NCI-H1436 (cell line): ENCODE measurements around the gene EMSY.
"Not testable (repeated sequence)": the region's sequence is repeated elsewhere in the genome, so short reads cannot be mapped to it uniquely, and the experiment has no call there.

ENCODE experiments used
- DNase-seq: peaks from one replicate; lab custom pipeline; 2025; lab: John Stamatoyannopoulos, UW

Gene EMSY

GRCh38 chr11:76568139-76568538 is 123.3 kb downstream of the EMSY start:
- DNase-seq: no peak

DNA sequence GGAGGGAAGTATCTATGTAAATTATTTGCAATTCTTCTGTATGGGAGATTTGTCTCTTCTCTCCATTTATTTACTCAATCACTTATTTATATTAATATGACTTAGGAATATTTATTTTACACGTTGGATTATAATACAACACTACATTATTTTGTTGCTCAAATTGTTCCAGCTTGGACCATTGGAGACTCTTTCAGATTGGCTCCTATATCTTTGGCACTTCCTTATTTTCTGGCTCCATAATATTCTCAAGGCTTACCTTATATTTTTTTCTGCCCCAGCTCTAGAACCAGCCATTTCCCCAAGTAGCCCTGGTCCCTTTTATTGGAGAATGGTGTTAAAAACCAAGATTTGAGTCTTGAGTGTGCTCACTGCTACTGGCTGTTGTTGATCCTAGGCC is 123.8 kb downstream of the EMSY start:
- DNase-seq: no peak

DNA sequence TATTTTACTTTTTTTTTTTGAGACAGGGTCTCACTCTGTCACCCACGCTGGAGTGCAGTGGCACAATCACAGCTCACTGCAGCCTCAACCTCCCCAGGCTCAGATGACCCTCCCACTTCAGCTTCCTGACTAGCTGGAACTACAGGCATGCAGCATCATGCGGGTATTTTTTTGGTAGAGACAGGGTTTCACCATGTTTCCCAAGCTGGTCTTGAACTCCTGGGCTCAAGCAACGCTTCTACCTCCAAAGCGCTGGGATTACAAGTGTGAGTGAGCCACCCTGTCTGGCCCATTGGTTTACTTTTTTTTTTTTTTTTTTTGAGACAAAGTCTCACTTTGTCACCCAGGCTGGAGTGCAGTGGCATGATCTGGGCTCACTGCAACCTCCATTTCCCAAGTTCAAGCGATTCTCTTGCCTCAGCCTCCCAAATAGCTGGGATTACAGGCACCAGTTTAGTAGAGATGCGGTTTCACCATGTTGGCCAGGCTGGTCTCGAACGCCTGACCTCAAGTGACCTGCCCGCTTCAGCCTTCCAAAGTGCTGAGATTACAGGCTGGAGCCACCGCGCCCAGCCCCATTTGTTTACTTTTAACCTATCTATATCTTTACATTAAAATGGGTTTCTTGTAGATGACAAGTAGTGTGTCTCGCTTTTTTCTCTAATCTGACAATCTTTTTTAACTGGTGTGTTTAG is 127.5 kb downstream of the EMSY start:
- DNase-seq: not testable (repeated sequence)

DNA sequence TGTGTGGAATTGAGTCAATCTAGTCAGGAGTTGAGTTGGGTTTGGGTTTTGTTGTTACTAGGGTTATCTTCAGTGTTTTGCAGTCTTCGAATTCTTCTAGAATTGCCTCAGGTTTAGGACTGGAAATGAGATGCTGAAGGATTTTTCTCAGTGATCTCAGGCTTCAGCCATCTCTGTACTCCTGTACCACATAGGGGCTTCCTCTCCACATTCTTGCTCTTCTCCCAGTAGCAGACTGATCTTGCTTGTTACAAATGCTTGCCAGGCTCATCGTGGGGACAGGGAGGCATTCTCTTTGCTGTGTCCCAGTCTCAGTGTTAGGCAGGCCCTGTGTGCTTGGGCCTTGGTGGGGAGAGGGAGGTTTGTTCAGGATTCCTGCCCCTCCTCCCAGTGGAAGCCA is 129.6 kb downstream of the EMSY start:
- DNase-seq: no peak

- DNase-seq: no peak
These were observed 130.1 kb downstream of the EMSY start for GRCh38 chr11:76574879-76575278.

DNA sequence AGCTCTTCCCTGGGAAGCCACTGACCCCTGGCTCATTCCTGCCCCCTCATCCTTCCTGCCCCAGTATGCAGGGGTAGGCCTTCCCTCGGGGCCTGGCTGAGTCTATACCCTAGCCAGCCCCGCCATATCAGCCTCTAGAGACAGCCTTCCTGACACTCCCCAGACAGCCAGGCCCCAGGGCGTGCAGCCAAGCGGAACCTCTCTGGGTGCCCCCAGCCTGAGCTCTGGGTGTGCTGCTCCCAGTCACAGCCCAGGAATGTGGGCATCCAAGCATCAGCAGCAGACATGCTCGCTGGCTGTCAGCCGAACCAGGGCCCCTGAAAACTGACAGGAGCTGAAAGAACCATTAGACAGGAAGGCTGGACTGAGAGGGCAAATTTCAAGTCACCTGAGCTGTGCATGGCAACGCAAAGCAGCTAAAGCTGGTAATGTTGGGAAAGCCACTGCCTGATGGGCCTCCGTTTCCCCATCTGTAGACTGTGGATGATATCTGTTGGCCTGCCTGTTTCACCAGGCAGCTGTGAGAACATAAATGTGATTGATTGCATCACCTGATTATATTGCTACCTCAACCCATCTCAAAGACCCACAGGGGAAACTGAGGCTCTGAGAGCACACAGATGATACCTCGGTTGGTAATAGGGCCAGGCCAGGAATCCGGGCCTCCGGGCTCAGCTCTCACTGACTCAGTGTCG is 132.6 kb downstream of the EMSY start:
- no peak for DNase-seq

DNA sequence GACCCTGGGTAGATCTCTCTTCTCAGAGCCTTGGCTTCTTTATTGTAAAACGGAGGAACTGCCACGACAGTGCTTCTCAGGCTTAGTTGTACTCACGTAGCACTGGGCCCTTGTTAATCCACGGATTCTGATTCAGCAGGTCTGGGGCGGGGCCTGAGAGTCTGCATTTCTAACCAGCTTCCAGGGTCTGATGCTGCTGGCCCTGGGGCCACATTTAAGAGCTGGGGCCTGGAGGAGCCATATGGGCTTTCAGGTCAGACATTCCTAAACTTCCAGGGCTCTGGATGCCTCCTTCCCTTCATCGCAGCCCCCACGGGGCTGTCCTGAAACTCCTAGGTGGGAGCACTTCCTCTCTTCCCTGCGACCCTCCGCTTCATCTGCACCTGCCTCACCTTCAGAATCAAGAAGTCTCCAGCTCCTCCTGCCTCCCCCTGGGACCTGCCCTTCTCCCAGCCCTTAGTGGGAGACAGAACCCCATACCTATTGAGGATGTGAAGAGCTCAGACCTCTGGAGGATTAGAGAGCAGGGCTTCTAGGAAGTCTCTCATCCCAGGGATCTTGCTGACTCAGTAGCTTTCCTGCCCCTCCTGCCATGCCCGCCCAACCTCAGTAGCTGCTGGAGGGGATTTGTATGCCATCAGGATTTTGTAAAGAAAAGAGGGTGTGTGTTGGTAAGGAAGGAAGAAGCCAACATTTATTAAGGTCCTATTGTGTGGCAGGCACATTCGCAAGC is 133.3 kb downstream of the EMSY start:
- DNase-seq: no peak

DNA sequence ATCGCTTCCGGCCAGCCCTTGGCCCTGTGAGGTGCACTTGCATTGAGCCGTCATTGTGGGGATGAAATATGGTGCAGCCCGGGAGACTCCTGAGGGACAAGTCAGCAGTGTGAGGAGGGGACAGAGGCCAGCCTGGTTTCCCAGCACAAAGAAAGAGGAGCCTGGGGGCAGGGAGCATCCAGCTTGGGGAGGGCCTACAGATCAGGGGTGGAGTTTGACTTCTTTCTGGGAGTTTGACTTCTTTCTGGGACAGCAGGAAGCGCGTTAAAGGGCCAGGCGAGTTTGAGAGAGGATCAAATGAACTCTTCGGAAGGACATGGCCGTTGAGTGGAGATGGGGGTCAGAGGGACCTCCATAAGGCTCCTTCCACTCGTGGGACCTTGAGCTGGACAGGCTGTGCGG is 133.8 kb downstream of the EMSY start:
- no peak for DNase-seq

- DNase-seq: no peak
These were observed 134.4 kb downstream of the EMSY start for GRCh38 chr11:76579056-76579751.

DNA sequence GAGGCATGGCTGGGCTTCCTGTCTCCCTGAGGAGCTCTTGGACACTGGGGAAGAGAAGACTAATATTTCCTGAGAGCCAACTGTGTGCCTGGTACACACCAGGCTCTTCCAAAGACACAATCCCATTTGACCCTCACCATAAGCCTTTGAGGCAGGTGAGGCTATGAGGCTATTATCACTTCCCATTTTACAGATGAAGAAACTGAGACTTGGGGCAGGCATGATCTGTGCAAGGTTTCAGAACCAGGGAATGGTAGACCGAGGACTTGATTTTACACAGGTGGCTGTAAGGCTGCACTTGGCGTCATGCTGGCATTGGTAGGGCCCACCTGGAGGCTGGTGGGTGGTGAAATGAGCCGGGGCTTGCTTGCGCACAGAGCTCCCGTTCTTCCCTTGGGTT is 134.9 kb downstream of the EMSY start:
- no peak for DNase-seq

GRCh38 chr11:76582471-76582870 is 137.7 kb downstream of the EMSY start:
- DNase-seq: not testable (repeated sequence)

DNA sequence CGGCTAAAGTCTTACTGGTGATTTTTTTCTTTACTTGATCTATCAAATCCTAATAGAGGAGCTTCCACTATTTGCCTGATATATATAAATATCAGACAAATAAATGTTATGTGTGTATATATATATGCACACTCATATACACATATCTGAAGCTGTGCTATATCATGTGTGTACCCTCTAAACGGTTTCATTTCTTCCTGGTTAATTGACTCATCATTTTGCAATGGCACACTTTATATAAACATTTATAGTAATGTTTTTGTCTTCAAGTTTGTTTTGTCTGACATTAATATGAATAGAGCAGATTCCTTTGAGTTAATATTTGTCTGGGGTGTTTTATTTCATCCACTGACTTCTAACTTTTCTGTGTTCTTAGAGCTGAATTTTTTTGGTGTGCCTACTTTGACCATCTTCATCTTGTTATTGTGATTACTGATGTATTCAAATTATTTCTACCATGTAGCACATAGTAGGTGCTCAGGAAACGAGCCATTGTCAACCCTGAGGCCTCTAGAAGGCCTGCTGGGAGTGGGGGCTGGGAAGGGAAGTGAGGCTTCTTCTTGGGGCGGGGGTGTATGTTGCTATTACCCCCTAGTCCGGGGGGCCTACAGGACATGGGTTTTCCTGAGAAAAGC is 143.1 kb downstream of the EMSY start:
- no peak for DNase-seq

GRCh38 chr11:76588455-76589325 is 143.9 kb downstream of the EMSY start:
- no peak for DNase-seq

- no peak for DNase-seq
These were observed 144.7 kb downstream of the EMSY start for GRCh38 chr11:76589477-76589876.

DNA sequence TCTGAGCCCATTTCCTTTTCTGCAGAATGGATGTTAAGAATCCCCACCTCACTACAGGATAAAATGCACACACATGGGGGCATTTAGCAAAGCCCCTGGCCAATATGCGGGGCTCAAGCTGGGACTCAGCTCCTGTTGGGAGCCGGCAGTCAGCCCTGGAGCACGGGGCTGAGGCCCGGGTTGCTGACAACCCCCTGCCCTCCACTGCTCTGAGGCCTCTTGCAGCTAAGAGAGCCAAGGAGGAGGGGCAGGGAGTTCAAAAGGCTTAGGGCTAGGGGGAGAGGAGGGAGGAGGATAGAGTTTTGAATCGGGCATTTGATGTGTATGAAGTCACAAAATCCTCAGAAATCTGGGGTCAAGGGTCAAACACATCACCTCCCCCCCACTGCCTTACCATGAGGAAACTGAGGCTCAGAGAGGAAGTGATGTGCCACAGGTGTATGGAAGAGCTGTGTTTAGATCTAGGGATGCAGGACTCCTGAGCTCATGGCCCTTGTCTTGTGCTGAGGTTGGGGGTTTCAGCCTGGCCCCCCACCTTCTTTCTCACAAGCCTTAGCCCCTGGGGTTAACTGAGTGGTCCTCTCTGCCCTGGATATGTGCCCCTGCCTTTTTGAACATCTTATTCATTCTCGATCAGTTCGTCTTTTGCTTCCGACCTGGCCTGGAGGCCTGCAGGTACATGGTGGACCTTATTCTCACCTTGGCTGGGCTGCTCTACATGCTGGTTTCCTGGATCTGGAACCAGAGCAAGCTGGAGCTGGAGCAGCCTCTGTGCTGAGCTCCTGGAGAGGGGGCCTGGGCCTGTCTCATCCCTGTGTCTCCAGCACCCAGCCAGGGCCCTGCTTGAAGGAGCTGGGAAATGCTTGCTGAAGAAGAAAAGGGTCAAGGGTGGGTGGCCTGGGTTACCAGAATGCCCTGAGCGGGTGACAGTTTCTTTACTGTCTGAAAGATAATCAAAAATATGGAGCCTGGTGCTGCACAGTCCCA is 145.4 kb downstream of the EMSY start:
- no peak for DNase-seq

- no peak for DNase-seq
These were observed 146.6 kb downstream of the EMSY start for GRCh38 chr11:76591416-76591815.

- no peak for DNase-seq
These were observed 147.5 kb downstream of the EMSY start for GRCh38 chr11:76592025-76592914.

GRCh38 chr11:76592961-76593360 is 148.1 kb downstream of the EMSY start:
- no peak for DNase-seq

GRCh38 chr11:76595091-76595490 is 150.3 kb downstream of the EMSY start:
- not testable (repeated sequence) for DNase-seq
